Activated T-helper 2 cell treated with anti-CD3 and anti-CD28 coated beads, Interferon-gamma antibody, Interleukin-2, Interleukin-4, amounts not matched to agents 10 μg/mL and 5 μg/mL and 100 μg/mL, durations not matched to agents 14 hours and 24 hours and 36 hours (primary cell): ENCODE results near the gene MRPL30. TPM values are rescaled to one million over a fixed set of nuclear protein-coding genes. Genes with fewer than 3 reads are reported as not detected.
"Not testable (repeated sequence)": the region's sequence is repeated elsewhere in the genome, so short reads cannot be mapped to it uniquely, and the experiment has no call there.

Experiments used
- DNase-seq: peaks from one replicate; pipeline ENCODE4 v3.0.0; 2021; ENCODE audit warnings: low spot score
- H3K27ac Mint-ChIP-seq: one replicate; pipeline ENCODE4 v1.8.0; 2021; ENCODE audit warnings: mixed read lengths
- H3K27me3 Mint-ChIP-seq: one replicate; pipeline ENCODE4 v1.8.0; 2021; ENCODE audit warnings: low read depth, mixed read lengths
- H3K36me3 Mint-ChIP-seq: one replicate; pipeline ENCODE4 v1.8.0; 2021; ENCODE audit warnings: low read depth, mixed read lengths
- H3K4me1 Mint-ChIP-seq: one replicate; pipeline ENCODE4 v1.8.0; 2021; ENCODE audit warnings: low read depth, mixed read lengths
- H3K4me3 Mint-ChIP-seq: one replicate; pipeline ENCODE4 v1.8.0; 2021; ENCODE audit warnings: low read depth, mild to moderate bottlenecking, moderate library complexity, mixed read lengths
- H3K9me3 Mint-ChIP-seq: one replicate; pipeline ENCODE4 v1.8.0; 2021; ENCODE audit warnings: mixed read lengths
- intact Hi-C: fragments of 100-400 bp; cut with micrococcal nuclease; formaldehyde crosslinking; loops from one replicate; pipeline ENCODE4 v1.15.1; 2023
- total RNA-seq: library from RNA; stranded (reverse); gene quantifications from 2 replicates; pipeline ENCODE4 v1.2.3, GENCODE V29; 2022

MRPL30 gene
- total RNA-seq, 1 donor from 2014 or later, result 29.4 TPM

DNA sequence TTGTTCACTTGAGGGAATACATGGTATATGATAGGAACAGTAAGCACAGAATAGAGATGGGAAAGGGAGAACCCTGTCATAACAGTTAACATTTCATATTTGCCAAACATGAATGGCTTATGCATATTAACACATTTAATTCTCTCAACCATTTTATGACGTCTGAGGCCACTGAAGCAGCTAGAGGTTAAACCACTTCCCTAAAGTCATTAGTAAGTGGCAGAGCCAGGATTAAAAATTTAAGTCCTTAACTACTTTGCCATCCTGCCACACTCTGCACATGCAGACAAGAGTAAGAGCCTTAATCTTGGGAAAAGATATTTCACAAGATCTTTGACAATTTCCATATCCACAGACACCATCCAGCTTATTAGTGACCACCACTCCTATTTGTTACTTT is 24.1 kb upstream of the MRPL30 start:
- H3K27me3 Mint-ChIP-seq, result no peaks in the 10 kb centered on the region
- H3K36me3 Mint-ChIP-seq, result peaks cover 22% of the 10 kb centered on the region
- peaks cover 25% of the 10 kb centered on the region for H3K4me1 Mint-ChIP-seq
- no peak overlapping the region for H3K27ac Mint-ChIP-seq
- H3K9me3 Mint-ChIP-seq, result no peaks in the 10 kb centered on the region
- no peak for DNase-seq
- intact Hi-C loops, result loop anchor here (10.0 kb wide), 5 partner anchors 322 to 1408 kb away; partner anchors contain the start of genes PDCL3 and REV1
- H3K4me3 Mint-ChIP-seq, result no peak overlapping the region

DNA sequence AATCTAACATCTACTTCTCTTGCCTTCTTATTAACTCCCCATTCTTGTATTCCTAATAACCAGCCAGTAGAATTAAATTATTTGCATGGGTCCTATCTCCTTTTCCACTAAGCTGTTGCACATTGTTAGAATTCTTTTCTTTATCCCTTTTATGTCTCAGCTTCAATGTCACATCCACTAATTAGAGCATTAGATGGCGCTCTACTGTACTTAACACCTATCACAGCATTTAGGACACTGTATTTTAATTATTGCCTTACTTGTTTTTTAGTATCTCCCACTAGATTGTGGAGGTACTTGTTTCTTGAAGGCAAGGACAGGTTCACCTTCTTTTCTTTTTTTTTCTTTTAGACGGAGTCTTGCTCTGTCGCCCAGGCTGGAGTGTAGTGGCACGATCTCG is 22.4 kb upstream of the MRPL30 start:
- peaks cover 25% of the 10 kb centered on the region for H3K4me1 Mint-ChIP-seq
- intact Hi-C loops, result loop anchor here (10.0 kb wide), 5 partner anchors 324 to 1406 kb away; partner anchors contain the start of genes PDCL3 and REV1
- no peak for DNase-seq
- H3K9me3 Mint-ChIP-seq, result no peaks in the 10 kb centered on the region
- H3K27ac Mint-ChIP-seq, result no peak overlapping the region
- H3K27me3 Mint-ChIP-seq, result no peaks in the 10 kb centered on the region
- peaks cover 22% of the 10 kb centered on the region for H3K36me3 Mint-ChIP-seq
- no peak overlapping the region for H3K4me3 Mint-ChIP-seq

DNA sequence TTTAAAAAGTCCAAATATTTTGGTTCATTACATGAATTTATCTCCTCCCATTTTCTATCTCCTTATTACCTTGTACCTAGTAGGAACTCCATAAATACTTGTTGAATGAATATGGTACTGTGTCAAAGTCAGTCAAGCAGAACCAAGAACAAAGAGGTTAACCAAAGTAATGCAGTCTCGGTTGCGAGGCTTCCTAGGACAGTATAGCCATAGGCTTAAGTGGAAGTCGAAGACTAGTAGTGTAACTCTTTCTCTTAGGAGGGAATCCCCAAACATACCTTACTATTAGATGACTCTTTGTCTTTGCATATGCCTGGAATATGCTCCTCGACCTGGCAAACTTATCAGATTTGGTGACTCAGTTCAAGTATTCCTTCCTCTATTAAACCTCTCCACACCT is 21.4 kb upstream of the MRPL30 start:
- Mint-ChIP-seq H3K27ac (no peak overlapping the region), H3K4me1 (peaks cover 17% of the 10 kb centered on the region), H3K27me3 (no peaks in the 10 kb centered on the region), H3K4me3 (no peak overlapping the region), H3K9me3 (no peaks in the 10 kb centered on the region), H3K36me3 (peaks cover 29% of the 10 kb centered on the region)
- no peak for DNase-seq
- intact Hi-C loops, result loop anchor here (10.0 kb wide), 5 partner anchors 325 to 1405 kb away; partner anchors contain the start of genes PDCL3 and REV1

DNA sequence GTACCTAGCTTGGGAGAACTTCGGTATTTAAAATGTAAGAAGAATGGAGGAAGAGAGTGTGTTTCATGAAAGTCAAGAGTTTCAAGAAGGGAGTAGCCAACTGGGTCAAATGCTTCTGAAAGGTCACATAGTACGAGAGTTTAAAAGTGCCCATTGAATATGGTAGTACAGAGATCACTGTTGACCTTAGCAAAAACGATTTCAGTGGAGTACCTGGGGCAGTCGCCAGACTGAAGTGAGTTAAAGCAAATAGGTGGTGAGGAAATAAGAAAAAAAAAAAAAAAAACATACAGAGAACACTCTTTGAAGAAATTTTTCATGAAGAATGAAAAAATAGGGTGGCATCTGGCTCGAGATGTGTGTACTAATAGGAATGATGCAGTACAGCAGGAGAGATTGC is 14.8 kb upstream of the MRPL30 start:
- no peak overlapping the region for H3K27ac Mint-ChIP-seq
- no peak for DNase-seq
- no peak overlapping the region for H3K4me3 Mint-ChIP-seq
- H3K4me1 Mint-ChIP-seq, result peaks cover 16% of the 10 kb centered on the region
- no peaks in the 10 kb centered on the region for H3K9me3 Mint-ChIP-seq
- H3K27me3 Mint-ChIP-seq, result no peaks in the 10 kb centered on the region
- intact Hi-C loops, result no loop called here
- peaks cover 48% of the 10 kb centered on the region for H3K36me3 Mint-ChIP-seq

DNA sequence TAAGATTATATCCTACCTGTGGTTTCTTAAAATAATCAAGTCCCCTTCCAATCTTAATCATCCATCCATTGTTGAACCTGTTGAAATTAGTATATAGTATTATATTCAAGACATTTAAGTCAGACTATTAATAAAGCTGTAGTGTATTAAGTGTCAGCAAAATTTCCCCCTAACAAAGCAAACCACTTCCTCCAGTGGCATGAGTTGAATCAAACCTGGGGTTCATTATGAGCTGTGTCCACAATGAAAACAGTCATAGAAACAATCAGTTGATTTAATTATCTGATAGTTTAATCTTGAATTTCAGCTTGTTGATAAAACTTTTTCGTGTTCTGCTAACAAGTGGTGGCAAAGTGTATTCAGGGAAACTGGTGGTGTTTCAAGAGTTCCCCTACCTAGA is 11.4 kb upstream of the MRPL30 start:
- no peaks in the 10 kb centered on the region for H3K9me3 Mint-ChIP-seq
- DNase-seq, result no peak
- intact Hi-C loops, result no loop called here
- no peak overlapping the region for H3K27ac Mint-ChIP-seq
- H3K27me3 Mint-ChIP-seq, result no peaks in the 10 kb centered on the region
- peaks cover 54% of the 10 kb centered on the region for H3K36me3 Mint-ChIP-seq
- H3K4me1 Mint-ChIP-seq, result peaks cover 19% of the 10 kb centered on the region
- H3K4me3 Mint-ChIP-seq, result no peak overlapping the region

DNA sequence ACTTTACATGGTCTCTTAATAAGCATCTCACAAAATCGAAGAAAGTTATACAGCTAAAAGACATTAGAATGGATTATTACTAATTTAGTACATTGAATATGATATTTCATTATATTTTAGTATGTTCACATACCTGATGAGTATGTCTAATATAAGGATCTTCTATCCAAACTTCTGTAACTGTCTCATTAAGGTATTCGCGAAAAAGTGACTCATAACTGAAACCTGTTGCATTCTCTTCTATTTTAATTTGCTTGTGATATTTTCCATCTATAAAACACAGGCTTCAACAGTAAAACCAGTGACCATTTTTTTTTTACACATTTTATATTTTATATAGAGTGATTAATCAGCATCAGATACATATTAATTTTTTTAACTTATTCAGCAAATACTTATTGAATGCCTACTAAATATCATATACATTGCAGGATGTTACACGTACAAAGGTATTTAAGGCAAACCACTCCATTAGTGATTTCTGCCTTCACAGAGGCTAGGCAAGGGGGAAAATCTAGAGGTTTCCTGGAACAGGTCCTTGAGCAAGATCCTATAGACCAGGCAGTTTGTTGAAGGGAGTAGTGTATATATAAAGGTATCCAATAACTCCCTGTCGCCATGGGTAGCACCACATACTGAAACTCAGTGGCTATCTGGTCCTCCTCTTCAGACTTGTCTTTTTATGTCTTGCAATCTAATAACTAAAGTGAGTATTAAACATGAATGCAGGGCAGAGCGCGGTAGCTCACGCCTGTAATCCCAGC is 9.4 kb upstream of the MRPL30 start:
- peaks cover 48% of the 10 kb centered on the region for H3K36me3 Mint-ChIP-seq
- intact Hi-C loops, result no loop called here
- no peak overlapping the region for H3K27ac Mint-ChIP-seq

DNA sequence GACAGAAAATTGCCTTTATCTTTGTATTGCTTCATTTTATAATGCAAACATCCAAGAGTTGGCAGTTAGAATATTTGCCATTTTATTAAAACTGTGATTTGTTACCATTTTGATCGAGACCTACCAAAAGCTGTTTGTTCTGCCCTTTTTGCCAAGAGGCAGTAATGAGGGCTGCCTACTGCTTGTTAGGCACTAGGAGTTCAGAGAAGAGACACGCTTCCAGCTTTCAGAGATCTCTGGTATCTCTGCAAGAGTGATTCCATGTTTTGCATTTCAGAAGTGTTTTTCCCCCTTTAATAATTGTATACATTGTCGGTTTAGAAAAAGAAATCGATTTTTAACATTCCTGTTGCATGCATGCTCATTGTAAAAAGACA is 628 bp downstream of the MRPL30 start:
- peak overlapping the region; percentile 91 for H3K27ac Mint-ChIP-seq
- no peaks in the 10 kb centered on the region for H3K27me3 Mint-ChIP-seq
- peaks cover 34% of the 10 kb centered on the region for H3K4me1 Mint-ChIP-seq
- peak overlapping the region; percentile 96 for H3K4me3 Mint-ChIP-seq
- intact Hi-C loops, result loop anchor here (1.0 to 5.0 kb wide), 4 partner anchors 26 to 309 kb away; partner anchors contain the start of genes REV1 and TXNDC9
- H3K9me3 Mint-ChIP-seq, result no peaks in the 10 kb centered on the region
- DNase-seq, result no peak
- peaks cover 19% of the 10 kb centered on the region for H3K36me3 Mint-ChIP-seq

More for the DNA sequence above, 9.4 kb upstream of the MRPL30 start:
- Mint-ChIP-seq H3K4me3 (no peak overlapping the region), H3K4me1 (peaks cover 25% of the 10 kb centered on the region), H3K27me3 (no peaks in the 10 kb centered on the region), H3K9me3 (no peaks in the 10 kb centered on the region)
- DNase-seq, result no peak

DNA sequence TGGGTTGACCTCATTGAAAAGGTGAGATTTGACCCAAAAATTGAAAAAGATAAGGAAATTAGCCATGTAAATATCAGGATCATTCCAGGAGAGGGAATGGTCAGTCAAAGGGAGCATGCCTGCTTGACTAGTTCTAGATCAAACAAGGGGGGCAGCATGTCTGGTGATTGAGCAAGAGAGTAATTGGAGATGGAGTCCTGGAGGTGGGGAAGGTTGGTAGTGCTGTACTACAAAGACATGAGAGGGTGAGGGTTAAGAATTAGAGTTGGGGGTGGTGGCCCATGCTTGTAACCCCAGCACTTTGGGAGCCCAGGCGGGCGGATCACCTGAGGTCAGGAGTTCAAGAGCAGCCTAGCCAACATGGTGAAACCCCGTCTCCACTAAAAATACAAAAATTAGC is 2.0 kb downstream of the MRPL30 start:
- peak overlapping the region; percentile 22 for H3K4me3 Mint-ChIP-seq
- no peak overlapping the region for H3K27ac Mint-ChIP-seq
- no peaks in the 10 kb centered on the region for H3K27me3 Mint-ChIP-seq
- H3K4me1 Mint-ChIP-seq, result peaks cover 31% of the 10 kb centered on the region
- no peaks in the 10 kb centered on the region for H3K9me3 Mint-ChIP-seq
- intact Hi-C loops, result loop anchor here (5.0 kb wide), 1 partner anchor 96 kb away; no protein-coding TSS in a partner anchor
- DNase-seq, result no peak
- H3K36me3 Mint-ChIP-seq, result peaks cover 12% of the 10 kb centered on the region

DNA sequence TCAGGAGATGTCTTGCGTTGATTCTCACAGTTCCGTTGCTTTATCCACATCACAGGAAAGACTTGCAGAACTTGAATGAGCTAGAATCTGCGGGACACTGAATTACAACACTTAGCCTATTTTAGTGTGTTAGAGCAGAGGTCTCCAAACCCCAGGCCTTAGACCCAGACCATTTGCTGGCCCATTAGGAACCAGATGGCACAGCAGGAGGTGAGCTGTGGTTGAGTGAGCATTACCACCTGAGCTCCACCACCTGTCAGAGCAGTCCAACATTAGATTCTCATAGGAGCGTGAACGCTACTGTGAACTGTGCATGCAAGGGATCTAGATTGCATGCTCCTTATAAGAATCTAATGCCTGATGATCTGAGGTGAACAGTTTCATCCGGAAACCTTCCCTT is 3.8 kb downstream of the MRPL30 start:
- Mint-ChIP-seq H3K27me3 (no peaks in the 10 kb centered on the region), H3K27ac (no peak overlapping the region), H3K4me1 (peaks cover 24% of the 10 kb centered on the region), H3K4me3 (no peak overlapping the region), H3K36me3 (peaks cover 16% of the 10 kb centered on the region), H3K9me3 (no peaks in the 10 kb centered on the region)
- intact Hi-C loops, result loop anchor here (5.0 kb wide), 1 partner anchor 98 kb away; no protein-coding TSS in a partner anchor
- no peak for DNase-seq

DNA sequence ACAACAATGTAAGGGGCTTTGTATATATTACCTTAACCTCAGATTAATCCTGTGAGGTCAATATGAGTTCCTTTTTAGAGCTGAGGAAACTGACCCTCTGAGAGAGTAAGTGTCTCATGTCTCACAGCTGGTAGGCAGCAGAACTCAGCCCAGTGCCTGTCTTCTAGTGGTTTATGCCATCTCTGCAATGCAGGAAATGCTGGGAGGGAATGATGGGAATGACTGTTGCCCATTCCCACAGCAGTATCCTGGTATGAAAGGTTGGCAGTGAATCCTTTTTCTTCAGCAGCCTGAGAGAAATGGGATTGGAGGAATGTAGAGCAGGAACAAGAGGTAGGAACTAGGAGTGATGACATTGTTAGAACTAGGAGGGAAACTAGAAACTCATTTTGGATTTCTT is 6.0 kb downstream of the MRPL30 start:
- Mint-ChIP-seq H3K27ac (no peak overlapping the region), H3K27me3 (no peaks in the 10 kb centered on the region), H3K36me3 (peaks cover 31% of the 10 kb centered on the region), H3K9me3 (no peaks in the 10 kb centered on the region), H3K4me3 (no peak overlapping the region), H3K4me1 (peaks cover 15% of the 10 kb centered on the region)
- intact Hi-C loops, result no loop called here
- DNase-seq, result no peak

DNA sequence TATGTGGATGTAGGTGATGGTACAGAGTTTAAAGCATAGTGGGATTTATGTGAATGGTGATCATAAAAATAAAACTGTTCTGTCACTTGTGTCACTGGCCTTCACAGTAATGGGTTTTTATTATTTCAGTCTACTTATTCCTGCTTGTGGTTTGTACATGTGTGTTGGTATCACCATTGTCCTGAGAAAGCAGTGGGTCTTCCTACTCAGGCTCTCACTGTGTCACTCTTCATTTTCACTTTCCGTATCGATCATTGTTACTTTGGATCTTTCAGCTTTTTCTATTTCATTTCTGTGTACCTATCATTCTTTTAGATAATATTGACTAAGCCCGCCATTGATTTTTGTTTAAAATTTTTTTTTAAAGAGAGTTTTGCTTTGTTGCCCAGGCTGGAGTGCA is 7.4 kb downstream of the MRPL30 start:
- intact Hi-C loops, result no loop called here
- Mint-ChIP-seq H3K4me1 (peaks cover 11% of the 10 kb centered on the region), H3K27me3 (no peaks in the 10 kb centered on the region), H3K27ac (peak overlapping the region; percentile 39), H3K36me3 (peaks cover 43% of the 10 kb centered on the region), H3K9me3 (no peaks in the 10 kb centered on the region), H3K4me3 (no peak overlapping the region)
- DNase-seq, result no peak

DNA sequence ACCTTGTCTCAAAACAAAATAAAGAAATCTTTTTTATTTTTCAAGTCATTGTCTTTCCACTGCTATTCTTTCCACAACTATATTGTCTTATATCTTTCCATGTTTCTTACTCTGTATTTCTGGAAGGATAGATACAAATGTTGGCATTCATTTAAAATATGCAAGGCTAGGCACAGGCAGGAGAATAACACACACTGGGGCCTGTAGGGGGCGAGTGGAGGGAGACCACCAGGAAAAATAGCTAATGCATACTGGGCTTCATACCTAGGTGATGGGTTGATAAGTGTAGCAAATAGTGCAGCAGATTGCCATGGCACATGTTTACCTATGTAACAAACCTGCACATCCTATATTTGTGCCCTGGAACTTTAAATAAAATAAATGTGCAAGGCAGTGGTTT is 9.6 kb downstream of the MRPL30 start:
- no peak overlapping the region for H3K4me3 Mint-ChIP-seq
- H3K36me3 Mint-ChIP-seq, result peaks cover 51% of the 10 kb centered on the region
- no peaks in the 10 kb centered on the region for H3K27me3 Mint-ChIP-seq
- DNase-seq, result no peak
- intact Hi-C loops, result no loop called here
- peaks cover 5% of the 10 kb centered on the region for H3K4me1 Mint-ChIP-seq
- no peaks in the 10 kb centered on the region for H3K9me3 Mint-ChIP-seq
- H3K27ac Mint-ChIP-seq, result no peak overlapping the region

DNA sequence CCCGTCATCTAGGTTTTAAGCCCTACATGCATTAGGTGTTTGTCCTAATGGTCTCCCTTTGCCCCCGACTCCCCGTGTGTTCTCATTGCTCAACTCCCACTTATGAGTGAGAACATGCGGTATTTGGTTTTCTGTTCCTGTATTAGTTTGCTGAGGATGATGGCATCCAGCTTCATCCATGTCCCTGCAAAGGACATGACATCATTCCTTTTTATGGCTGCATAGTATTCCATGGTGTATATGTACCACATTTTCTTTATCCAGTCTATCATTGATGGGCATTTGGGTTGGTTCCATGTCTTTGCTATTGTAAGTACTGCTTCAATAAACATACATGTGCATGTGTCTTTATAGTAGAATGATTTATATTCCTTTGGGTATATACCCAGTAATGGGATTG is 11.4 kb downstream of the MRPL30 start:
- H3K27ac Mint-ChIP-seq, H3K4me3 Mint-ChIP-seq, H3K27me3 Mint-ChIP-seq, H3K9me3 Mint-ChIP-seq, DNase-seq, H3K4me1 Mint-ChIP-seq, intact Hi-C loops: not testable (repeated sequence)
- H3K36me3 Mint-ChIP-seq, result peaks cover 61% of the 10 kb centered on the region
